K562 (cell line): ENCODE data around the gene KIF17. TPM values are rescaled to one million over a fixed set of nuclear protein-coding genes. Genes with fewer than 3 reads are reported as not detected.

Experiments
- ARID1B ChIP-seq: fragments of 450-650 bp; IDR thresholded peaks from 2 replicates; pipeline ENCODE4 v1.6.1; 2016; ENCODE audit warnings: antibody characterized with exemption, mild to moderate bottlenecking, inconsistent platforms
- CBX8 ChIP-seq: fragments of 200-600 bp; sonication (generic); IDR thresholded peaks from 2 replicates; pipeline ENCODE4 v1.6.1; 2012; ENCODE audit warnings: borderline replicate concordance, mixed run types, low read depth, mild to moderate bottlenecking, moderate library complexity, mixed read lengths, low read length, control low read depth, inconsistent platforms; ENCODE audit not compliant: poor library complexity, severe bottlenecking; ENCODE audit errors: extremely low read depth
- ESRRB ChIP-seq: fragments of 250-450 bp; sonication (Bioruptor Pico); IDR thresholded peaks from 2 replicates; pipeline ENCODE4 v1.5.0; 2020; ENCODE audit warnings: mild to moderate bottlenecking, moderate library complexity, borderline replicate concordance
- LEF1 ChIP-seq: fragments of 450-650 bp; IDR thresholded peaks from 2 replicates; pipeline ENCODE4 v1.6.1; 2016; ENCODE audit warnings: mild to moderate bottlenecking
- NUFIP1 ChIP-seq: fragments of 450-650 bp; IDR thresholded peaks from 2 replicates; pipeline ENCODE4 v1.6.1; 2018; ENCODE audit not compliant: partially characterized antibody
- SMAD1 ChIP-seq: fragments of 150-350 bp; IDR thresholded peaks from 2 replicates; pipeline ENCODE4 v1.6.1; 2014; ENCODE audit warnings: low read length, low read depth; ENCODE audit not compliant: partially characterized antibody
- ZBTB7A ChIP-seq: IDR thresholded peaks from 2 replicates; pipeline ENCODE4 v1.6.1; 2011; ENCODE audit warnings: low read depth, mild to moderate bottlenecking, low read length, moderate library complexity, borderline replicate concordance; ENCODE audit not compliant: control insufficient read depth
- ZFP36 ChIP-seq: fragments of 150-350 bp; IDR thresholded peaks from 2 replicates; pipeline ENCODE4 v1.6.1; 2018; ENCODE audit warnings: low read length, low read depth; ENCODE audit not compliant: partially characterized antibody
- ZZZ3 ChIP-seq: fragments of 450-650 bp; IDR thresholded peaks from 2 replicates; pipeline ENCODE4 v1.6.1; 2016; ENCODE audit warnings: antibody characterized with exemption, mild to moderate bottlenecking, moderate library complexity
- polyA plus RNA-seq, 8 experiments: library from polyadenylated mRNA; depleted of rRNA in 4 of 8; stranded (reverse) in 5 of 8; unstranded in 3 of 8; fragments of >200 nt; fragmentation: Nextera tagmentation in 2 of 8; fragmentation: Illumina TruSeq in 1 of 8; extraction: Ambion mirVana in 2 of 8; extraction: Trizol in 1 of 8; gene quantifications; 2 replicates each; pipeline versions ENCODE4 v1.2.1 to v1.2.3, GENCODE V29; 2011 to 2014; ENCODE audit warnings: inconsistent platforms in 1 of 8, missing spikeins in 1 of 8
- total RNA-seq, 7 experiments: library from RNA; depleted of rRNA in 6 of 7; stranded (reverse); fragments of >200 nt in 6 of 7; fragmentation: Illumina TruSeq in 2 of 7; extraction: Trizol in 2 of 7; gene quantifications; 2 replicates each; pipeline versions ENCODE4 v1.2.1 to v1.2.3, GENCODE V29; 2011 to 2021; ENCODE audit warnings: low replicate concordance in 1 of 7
- TF ChIP-seq, protein P1 (sequence below): fragments of 450-650 bp; IDR thresholded peaks from one replicate; pipeline ENCODE4 v1.6.1; 2018; ENCODE audit warnings: mild to moderate bottlenecking, moderate library complexity; ENCODE audit not compliant: partially characterized antibody
- TF ChIP-seq, protein P2 (sequence below): sonication (generic); formaldehyde crosslinking; IDR thresholded peaks from 2 replicates; pipeline ENCODE4 v1.8.0; 2023; ENCODE audit warnings: mild to moderate bottlenecking, missing genetic modification reagents
- TF ChIP-seq, protein P3 (sequence below): sonication (generic); formaldehyde crosslinking; IDR thresholded peaks from 2 replicates; pipeline ENCODE4 v1.9.0; 2022; ENCODE audit warnings: mild to moderate bottlenecking, missing genetic modification reagents
- TF ChIP-seq, protein P4 (sequence below): fragments of 450-650 bp; IDR thresholded peaks from 2 replicates; pipeline ENCODE4 v1.6.1; 2018; ENCODE audit not compliant: partially characterized antibody
- TF ChIP-seq, protein P5 (sequence below): fragments of 250-450 bp; sonication (Bioruptor Pico); IDR thresholded peaks from 2 replicates; pipeline ENCODE4 v1.9.0; 2021; ENCODE audit warnings: mild to moderate bottlenecking
- TF ChIP-seq, protein P6 (sequence below), 3 experiments: IDR thresholded peaks in 2 of 3; conservative IDR thresholded peaks in 1 of 3; 2 replicates each; pipeline ENCODE4 v1.5.1; 2011 to 2012; ENCODE audit warnings: low read length in 3 of 3, mild to moderate bottlenecking in 3 of 3, control low read depth in 2 of 3, improper control_type of control experiment in 1 of 3, inconsistent platforms in 1 of 3, low read depth in 1 of 3, mixed read lengths in 1 of 3, moderate library complexity in 1 of 3; ENCODE audit not compliant: insufficient read depth in 2 of 3

KIF17 gene
- total and polyA plus RNA-seq, 9 of the 15 experiments (the other 6 are each of a cell fraction or from before 2014, with no cell fraction given): 0.04 to 0.47 (median 0.18) TPM; not detected in 5

DNA sequence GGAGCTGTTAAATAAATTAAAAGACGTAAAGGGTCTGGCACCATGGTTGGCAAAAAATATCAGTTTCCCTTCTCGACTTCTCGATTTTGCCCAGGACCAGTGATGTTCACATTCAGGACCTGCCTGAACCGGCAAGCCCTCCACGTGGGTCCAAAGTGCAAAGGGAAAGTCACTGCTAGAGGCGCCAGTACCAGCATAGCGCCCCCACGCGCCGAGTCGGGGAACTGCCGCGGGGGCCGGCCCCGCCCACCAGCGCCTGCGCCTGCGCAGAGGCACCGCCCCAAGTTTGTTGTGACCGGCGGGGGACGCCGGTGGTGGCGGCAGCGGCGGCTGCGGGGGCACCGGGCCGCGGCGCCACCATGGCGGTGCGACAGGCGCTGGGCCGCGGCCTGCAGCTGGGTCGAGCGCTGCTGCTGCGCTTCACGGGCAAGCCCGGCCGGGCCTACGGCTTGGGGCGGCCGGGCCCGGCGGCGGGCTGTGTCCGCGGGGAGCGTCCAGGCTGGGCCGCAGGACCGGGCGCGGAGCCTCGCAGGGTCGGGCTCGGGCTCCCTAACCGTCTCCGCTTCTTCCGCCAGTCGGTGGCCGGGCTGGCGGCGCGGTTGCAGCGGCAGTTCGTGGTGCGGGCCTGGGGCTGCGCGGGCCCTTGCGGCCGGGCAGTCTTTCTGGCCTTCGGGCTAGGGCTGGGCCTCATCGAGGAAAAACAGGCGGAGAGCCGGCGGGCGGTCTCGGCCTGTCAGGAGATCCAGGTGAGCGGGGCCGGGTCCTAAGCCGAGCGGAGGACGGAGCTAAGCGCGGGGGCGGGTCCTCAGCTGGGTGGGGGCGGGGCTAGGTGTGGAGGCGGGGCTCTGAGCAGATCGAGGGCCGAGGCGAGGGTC lies 84.4 kb downstream of the KIF17 start, which contains the start of gene PINK1 (continued):
- TF ChIP-seq ESRRB (CRISPR knock-in tag): no peak
- TF ChIP-seq, protein P1, sequence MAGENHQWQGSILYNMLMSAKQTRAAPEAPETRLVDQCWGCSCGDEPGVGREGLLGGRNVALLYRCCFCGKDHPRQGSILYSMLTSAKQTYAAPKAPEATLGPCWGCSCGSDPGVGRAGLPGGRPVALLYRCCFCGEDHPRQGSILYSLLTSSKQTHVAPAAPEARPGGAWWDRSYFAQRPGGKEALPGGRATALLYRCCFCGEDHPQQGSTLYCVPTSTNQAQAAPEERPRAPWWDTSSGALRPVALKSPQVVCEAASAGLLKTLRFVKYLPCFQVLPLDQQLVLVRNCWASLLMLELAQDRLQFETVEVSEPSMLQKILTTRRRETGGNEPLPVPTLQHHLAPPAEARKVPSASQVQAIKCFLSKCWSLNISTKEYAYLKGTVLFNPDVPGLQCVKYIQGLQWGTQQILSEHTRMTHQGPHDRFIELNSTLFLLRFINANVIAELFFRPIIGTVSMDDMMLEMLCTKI: no peak
- no peak for TF ChIP-seq ARID1B
- no peak for TF ChIP-seq ZZZ3
- TF ChIP-seq ZFP36: no peak
- TF ChIP-seq, protein P2, sequence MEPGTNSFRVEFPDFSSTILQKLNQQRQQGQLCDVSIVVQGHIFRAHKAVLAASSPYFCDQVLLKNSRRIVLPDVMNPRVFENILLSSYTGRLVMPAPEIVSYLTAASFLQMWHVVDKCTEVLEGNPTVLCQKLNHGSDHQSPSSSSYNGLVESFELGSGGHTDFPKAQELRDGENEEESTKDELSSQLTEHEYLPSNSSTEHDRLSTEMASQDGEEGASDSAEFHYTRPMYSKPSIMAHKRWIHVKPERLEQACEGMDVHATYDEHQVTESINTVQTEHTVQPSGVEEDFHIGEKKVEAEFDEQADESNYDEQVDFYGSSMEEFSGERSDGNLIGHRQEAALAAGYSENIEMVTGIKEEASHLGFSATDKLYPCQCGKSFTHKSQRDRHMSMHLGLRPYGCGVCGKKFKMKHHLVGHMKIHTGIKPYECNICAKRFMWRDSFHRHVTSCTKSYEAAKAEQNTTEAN: no peak
- TF ChIP-seq CBX8: no peak
- TF ChIP-seq SMAD1: no peak
- TF ChIP-seq NUFIP1: no peak
- TF ChIP-seq LEF1: no peak
- TF ChIP-seq, protein P3, sequence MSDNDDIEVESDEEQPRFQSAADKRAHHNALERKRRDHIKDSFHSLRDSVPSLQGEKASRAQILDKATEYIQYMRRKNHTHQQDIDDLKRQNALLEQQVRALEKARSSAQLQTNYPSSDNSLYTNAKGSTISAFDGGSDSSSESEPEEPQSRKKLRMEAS (CRISPR knock-in tag): peak; percentile 89
- TF ChIP-seq ZBTB7A: no peak
- TF ChIP-seq, protein P4, sequence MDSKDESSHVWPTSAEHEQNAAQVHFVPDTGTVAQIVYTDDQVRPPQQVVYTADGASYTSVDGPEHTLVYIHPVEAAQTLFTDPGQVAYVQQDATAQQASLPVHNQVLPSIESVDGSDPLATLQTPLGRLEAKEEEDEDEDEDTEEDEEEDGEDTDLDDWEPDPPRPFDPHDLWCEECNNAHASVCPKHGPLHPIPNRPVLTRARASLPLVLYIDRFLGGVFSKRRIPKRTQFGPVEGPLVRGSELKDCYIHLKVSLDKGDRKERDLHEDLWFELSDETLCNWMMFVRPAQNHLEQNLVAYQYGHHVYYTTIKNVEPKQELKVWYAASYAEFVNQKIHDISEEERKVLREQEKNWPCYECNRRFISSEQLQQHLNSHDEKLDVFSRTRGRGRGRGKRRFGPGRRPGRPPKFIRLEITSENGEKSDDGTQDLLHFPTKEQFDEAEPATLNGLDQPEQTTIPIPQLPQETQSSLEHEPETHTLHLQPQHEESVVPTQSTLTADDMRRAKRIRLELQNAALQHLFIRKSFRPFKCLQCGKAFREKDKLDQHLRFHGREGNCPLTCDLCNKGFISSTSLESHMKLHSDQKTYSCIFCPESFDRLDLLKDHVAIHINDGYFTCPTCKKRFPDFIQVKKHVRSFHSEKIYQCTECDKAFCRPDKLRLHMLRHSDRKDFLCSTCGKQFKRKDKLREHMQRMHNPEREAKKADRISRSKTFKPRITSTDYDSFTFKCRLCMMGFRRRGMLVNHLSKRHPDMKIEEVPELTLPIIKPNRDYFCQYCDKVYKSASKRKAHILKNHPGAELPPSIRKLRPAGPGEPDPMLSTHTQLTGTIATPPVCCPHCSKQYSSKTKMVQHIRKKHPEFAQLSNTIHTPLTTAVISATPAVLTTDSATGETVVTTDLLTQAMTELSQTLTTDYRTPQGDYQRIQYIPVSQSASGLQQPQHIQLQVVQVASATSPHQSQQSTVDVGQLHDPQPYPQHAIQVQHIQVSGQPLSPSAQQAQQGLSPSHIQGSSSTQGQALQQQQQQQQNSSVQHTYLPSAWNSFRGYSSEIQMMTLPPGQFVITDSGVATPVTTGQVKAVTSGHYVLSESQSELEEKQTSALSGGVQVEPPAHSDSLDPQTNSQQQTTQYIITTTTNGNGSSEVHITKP: no peak
- TF ChIP-seq, protein P5, sequence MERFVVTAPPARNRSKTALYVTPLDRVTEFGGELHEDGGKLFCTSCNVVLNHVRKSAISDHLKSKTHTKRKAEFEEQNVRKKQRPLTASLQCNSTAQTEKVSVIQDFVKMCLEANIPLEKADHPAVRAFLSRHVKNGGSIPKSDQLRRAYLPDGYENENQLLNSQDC (CRISPR knock-in tag): no peak
- TF ChIP-seq, protein P6, sequence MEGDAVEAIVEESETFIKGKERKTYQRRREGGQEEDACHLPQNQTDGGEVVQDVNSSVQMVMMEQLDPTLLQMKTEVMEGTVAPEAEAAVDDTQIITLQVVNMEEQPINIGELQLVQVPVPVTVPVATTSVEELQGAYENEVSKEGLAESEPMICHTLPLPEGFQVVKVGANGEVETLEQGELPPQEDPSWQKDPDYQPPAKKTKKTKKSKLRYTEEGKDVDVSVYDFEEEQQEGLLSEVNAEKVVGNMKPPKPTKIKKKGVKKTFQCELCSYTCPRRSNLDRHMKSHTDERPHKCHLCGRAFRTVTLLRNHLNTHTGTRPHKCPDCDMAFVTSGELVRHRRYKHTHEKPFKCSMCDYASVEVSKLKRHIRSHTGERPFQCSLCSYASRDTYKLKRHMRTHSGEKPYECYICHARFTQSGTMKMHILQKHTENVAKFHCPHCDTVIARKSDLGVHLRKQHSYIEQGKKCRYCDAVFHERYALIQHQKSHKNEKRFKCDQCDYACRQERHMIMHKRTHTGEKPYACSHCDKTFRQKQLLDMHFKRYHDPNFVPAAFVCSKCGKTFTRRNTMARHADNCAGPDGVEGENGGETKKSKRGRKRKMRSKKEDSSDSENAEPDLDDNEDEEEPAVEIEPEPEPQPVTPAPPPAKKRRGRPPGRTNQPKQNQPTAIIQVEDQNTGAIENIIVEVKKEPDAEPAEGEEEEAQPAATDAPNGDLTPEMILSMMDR (IDR thresholded peaks at IDR 0.05 in 2 of 3, conservative IDR thresholded peaks at IDR 0.05 in 1 of 3; ENCODE audit: insufficient read depth in 2 of 3, low read depth in 1 of 3, low read length in 3 of 3): peak; percentile 97 to 98 (median 98)
